GM18909 (cell line): Measurements from ENCODE around the gene NFASC.
A peak's percentile ranks its signal among the peaks of the same experiment; 100 is the strongest.

ENCODE experiments used
- ATAC-seq: cut with Tn5 transposase; IDR thresholded peaks from one replicate; pipeline ENCODE4 v1.9.1; 2021; ENCODE audit warnings: mild to moderate bottlenecking; ENCODE audit not compliant: unreplicated experiment, poor library complexity

Gene NFASC

DNA sequence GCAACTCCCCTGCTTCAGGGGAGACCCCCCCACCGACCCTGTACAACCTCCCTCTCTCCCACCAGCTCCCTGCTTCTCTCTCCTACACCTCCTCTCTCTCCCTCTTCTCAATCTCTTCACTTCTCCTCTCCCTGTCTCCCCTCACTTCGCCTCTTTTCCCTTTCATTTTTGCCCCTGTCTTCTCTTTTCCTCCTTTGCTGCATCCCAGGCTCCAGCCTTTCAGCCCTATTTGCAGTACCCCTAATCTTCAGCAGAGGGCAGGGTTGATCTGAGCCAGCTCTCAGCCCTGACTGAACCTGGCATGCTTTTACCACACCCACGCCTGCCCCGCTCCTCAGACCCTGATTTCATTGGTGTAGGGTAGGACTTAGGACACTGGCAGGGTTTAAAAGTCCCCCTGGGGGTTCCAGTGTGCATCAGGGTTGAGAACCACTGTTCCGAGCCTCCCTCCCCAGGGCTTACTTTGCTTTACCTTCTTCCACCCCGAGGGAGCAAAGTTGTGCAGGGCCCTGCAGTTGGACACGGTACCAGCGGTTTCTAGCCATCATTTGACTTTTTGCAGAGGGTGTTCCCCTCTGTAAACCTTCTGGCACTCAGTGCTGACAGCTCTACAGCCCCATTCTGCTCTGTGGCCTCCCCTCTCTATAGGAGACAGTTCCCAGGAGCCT is 105.0 kb downstream of the NFASC start:
- ATAC-seq, result peak; percentile 41

GRCh38 chr1:204976646-204977045 is 106.0 kb downstream of the NFASC start:
- ATAC-seq, result no peak

- ATAC-seq, result no peak
Observed at GRCh38 chr1:204977318-204977717, 106.7 kb downstream of the NFASC start.

- ATAC-seq, result no peak
Observed at GRCh38 chr1:204978782-204979181, 108.1 kb downstream of the NFASC start.

- ATAC-seq, result no peak
Observed at GRCh38 chr1:204979306-204979705, 108.6 kb downstream of the NFASC start.

GRCh38 chr1:204979891-204980649 is 109.4 kb downstream of the NFASC start:
- no peak for ATAC-seq

- no peak for ATAC-seq
Observed at GRCh38 chr1:204980840-204981405, 110.3 kb downstream of the NFASC start.

GRCh38 chr1:204983136-204983535 is 112.5 kb downstream of the NFASC start:
- no peak for ATAC-seq

DNA sequence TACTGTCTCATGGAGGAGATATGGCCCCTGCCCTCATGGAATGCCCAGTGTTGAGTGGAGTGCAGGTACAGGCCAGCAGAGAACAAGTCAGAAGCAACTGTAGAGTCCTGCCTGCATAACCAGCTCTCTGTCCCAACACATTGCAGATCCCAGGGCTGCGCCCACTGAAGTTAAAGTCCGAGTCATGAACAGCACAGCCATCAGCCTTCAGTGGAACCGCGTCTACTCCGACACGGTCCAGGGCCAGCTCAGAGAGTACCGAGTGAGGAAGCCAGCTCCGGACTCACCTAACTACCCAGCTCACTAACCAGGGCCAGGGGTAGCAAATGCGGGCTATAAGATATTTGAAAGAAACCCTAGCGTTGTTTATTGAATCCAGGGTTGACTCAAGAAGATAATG is 113.2 kb downstream of the NFASC start:
- no peak for ATAC-seq

DNA sequence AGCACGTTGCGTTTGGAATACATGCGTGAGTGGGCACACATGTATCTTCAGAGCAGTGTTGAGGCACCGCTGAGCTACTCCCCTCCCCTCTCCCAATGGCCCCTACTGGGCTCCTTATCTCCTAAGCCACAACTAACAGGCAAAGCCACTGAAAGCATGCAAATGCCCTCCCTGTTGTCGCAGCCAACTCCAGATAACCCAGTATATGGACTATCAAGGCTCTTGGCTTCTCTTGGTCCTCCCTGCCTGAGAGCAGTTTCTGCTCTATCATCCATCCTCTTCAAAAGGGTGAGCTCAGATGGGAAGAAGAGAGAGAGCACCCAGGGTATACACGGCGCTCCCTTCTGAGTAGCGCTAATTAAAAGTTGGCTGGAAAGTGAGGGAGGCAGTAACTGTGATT is 113.8 kb downstream of the NFASC start:
- no peak for ATAC-seq

DNA sequence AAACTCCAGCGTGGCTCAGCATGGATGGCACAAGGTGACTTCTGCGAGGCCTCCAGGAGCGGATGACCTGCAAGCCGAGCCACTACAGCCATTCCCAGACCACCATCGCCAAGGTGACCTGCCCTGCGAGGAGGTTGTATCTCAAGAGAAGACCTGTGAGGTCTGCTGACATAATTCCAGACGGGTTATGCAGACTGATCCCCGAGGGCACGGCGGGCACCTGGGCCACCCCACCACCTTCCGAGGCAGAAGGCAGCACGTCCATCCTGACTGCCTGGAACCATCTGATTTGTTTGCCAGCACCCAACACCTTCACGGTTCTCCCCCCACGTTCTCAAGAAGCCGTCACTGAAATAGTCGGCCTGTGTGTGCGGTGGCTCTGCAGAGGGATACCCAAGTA is 115.5 kb downstream of the NFASC start:
- ATAC-seq, result no peak

GRCh38 chr1:204987689-204988088 is 117.0 kb downstream of the NFASC start:
- no peak for ATAC-seq

GRCh38 chr1:204988196-204988595 is 117.5 kb downstream of the NFASC start:
- no peak for ATAC-seq

GRCh38 chr1:204989266-204990058 is 118.8 kb downstream of the NFASC start:
- no peak for ATAC-seq

- ATAC-seq, result no peak
Observed at GRCh38 chr1:204990059-204990664, 119.5 kb downstream of the NFASC start.

DNA sequence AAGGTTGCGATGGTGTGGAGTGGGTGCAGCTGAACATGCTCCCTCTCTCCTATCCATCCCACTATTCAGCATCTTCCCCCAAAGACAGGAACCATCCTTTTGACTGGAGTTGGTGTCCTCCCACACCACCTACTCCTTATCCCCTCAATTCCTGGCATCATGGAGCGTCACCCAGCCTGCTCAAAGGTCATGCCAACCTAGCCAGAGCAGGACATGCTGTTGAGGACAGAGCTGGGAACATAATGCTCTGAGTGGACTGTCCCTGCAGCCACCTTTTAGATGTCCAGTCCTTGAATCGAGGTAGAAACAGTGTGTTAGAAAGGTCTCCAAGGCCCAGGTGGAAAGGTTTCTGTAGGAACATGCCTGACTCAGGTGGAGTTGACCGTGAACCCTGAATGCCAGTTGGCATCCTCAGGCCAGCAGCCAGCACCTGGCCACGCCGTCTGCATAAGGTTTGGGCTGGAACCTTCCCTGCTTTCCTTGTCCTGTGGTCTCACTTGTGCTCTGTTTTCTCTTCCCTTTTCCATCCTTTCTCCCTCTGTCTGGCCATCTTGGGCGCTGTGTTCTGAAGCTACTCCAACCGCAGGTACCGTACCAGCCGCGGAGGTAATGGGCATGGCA is 120.2 kb downstream of the NFASC start:
- no peak for ATAC-seq

- no peak for ATAC-seq
Observed at GRCh38 chr1:204991342-204991844, 120.7 kb downstream of the NFASC start.

GRCh38 chr1:204992201-204992997 is 121.7 kb downstream of the NFASC start:
- ATAC-seq, result no peak

- ATAC-seq, result no peak
Observed at GRCh38 chr1:204992998-204993314, 122.3 kb downstream of the NFASC start.
